ENCODE measurements around the gene MAP3K4. TPM values are rescaled to one million over a fixed set of nuclear protein-coding genes. Genes with fewer than 3 reads are reported as not detected.

Gene MAP3K4
- total RNA-seq, 4 donors from 2014 or later = 17.2 to 35.2 (median 23.7) TPM

DNA sequence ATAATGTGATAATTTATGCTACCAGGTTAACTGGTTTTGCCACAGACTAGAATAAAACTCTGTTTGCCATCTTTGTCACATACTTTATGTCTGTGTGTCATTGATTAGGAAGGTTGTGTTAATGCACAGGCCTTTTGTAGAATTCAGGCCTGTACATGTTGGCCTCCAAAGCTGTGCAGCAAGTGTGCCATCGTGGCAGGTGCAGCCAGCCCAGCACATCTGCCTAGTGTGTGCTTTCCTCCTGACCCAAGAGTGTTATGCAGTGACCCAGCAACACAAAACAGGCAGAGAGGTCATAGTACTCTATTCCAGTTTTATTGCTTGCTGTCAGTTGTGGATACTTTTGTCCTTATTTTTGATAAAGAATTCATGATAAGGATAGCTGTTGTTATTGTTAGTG is 3.7 kb downstream of the MAP3K4 start:
- in situ Hi-C loops (cut with MboI; ENCODE audit: low pct_ligation_motif_present in 1 of 4, low pct_unique_long_range_greater_than_20kb in 1 of 4, low sequenced_read_pairs in 3 of 4) (no loop called here), intact Hi-C loops (cut with DNase I; ENCODE audit: low total_unique reads) (no loop called here)
- H3K36me3 ChIP-seq = no peaks in the 10 kb centered on the region
- H3K27me3 ChIP-seq = no peaks in the 10 kb centered on the region
- TF ChIP-seq POLR2AphosphoS5 (IDR thresholded peaks at IDR 0.05) = no peak
- H3K27ac ChIP-seq = no peak overlapping the region
- H3K4me1 ChIP-seq = peaks cover 7 to 31% (median 9%) of the 10 kb centered on the region in 4 donors
- WGBS, 2 donors (ENCODE audit: low coverage in 1 of 2) = 69 to 71% methylated on average over 1 of the region's 1 CpG
- no peak overlapping the region for H3K4me3 ChIP-seq
- DNase-seq = no peak
- H3K9me3 ChIP-seq = no peaks in the 10 kb centered on the region

DNA sequence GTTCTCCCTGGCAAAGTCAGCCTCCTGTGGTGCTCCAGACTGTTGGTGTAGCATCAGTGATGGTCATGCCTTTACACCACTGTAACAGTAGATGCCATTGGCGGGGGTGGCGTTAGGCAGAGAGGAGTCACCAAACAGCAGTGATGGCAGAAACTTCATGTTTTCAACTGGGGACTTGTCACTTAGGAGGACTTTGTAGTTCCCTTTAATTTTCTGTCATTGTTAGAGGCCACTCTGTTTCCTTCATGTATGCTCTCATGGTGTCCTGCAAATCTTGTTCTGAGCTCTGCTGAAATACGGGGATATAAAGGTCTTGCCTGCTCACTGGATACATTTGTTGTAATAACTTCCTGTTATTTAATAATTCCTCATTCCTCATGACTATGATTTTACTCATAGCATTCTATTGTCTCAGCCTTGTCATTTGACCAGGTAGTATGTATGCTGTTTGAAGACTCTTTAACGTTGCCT is 4.6 kb downstream of the MAP3K4 start:
- H3K4me1 ChIP-seq = peaks cover 7 to 26% (median 7%) of the 10 kb centered on the region in 4 donors
- DNase-seq = no peak
- no peak for TF ChIP-seq POLR2AphosphoS5 (IDR thresholded peaks at IDR 0.05)
- TF ChIP-seq, protein P1, sequence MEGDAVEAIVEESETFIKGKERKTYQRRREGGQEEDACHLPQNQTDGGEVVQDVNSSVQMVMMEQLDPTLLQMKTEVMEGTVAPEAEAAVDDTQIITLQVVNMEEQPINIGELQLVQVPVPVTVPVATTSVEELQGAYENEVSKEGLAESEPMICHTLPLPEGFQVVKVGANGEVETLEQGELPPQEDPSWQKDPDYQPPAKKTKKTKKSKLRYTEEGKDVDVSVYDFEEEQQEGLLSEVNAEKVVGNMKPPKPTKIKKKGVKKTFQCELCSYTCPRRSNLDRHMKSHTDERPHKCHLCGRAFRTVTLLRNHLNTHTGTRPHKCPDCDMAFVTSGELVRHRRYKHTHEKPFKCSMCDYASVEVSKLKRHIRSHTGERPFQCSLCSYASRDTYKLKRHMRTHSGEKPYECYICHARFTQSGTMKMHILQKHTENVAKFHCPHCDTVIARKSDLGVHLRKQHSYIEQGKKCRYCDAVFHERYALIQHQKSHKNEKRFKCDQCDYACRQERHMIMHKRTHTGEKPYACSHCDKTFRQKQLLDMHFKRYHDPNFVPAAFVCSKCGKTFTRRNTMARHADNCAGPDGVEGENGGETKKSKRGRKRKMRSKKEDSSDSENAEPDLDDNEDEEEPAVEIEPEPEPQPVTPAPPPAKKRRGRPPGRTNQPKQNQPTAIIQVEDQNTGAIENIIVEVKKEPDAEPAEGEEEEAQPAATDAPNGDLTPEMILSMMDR (IDR thresholded peaks at IDR 0.05) = no peak
- no peak for TF ChIP-seq EP300 (IDR thresholded peaks at IDR 0.05; ENCODE audit: low read depth)
- no peak for TF ChIP-seq POLR2A (IDR thresholded peaks at IDR 0.05)
- H3K27ac ChIP-seq = no peak overlapping the region
- no peaks in the 10 kb centered on the region for H3K9me3 ChIP-seq
- H3K4me3 ChIP-seq = no peak overlapping the region
- in situ Hi-C loops (cut with MboI; ENCODE audit: low pct_ligation_motif_present in 1 of 4, low pct_unique_long_range_greater_than_20kb in 1 of 4, low sequenced_read_pairs in 3 of 4) (no loop called here), intact Hi-C loops (cut with DNase I; ENCODE audit: low total_unique reads) (no loop called here)
- WGBS, 2 donors (ENCODE audit: low coverage in 1 of 2) = 82 to 90% methylated on average over 3 to 4 of the region's 4 CpGs
- H3K36me3 ChIP-seq = no peaks in the 10 kb centered on the region
- no peaks in the 10 kb centered on the region for H3K27me3 ChIP-seq

DNA sequence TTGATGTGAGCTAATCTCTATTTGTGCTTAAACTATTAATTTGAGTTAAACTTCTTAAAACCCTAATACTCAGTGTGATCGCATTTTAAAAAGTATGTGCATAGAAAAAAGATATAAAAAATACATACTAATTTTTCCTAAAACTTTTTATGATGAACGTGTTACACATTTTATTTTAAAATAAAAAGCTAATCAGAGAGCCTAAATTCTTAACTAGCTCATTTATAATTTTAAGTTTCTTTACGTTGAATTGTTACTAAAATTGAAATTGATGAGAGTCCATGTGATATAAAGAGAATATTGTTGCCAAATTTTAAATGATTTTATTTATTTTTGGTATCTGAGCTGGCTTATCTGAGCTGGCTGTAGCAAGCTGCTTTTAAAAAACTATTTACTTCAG is 6.6 kb downstream of the MAP3K4 start:
- in situ Hi-C loops (cut with MboI; ENCODE audit: low pct_ligation_motif_present in 1 of 4, low pct_unique_long_range_greater_than_20kb in 1 of 4, low sequenced_read_pairs in 3 of 4) = no loop called here
- intact Hi-C loops (cut with DNase I; ENCODE audit: low total_unique reads) = no loop called here
- WGBS, 2 donors (ENCODE audit: low coverage in 1 of 2) = 91 to 97% methylated on average over 3 of the region's 3 CpGs

DNA sequence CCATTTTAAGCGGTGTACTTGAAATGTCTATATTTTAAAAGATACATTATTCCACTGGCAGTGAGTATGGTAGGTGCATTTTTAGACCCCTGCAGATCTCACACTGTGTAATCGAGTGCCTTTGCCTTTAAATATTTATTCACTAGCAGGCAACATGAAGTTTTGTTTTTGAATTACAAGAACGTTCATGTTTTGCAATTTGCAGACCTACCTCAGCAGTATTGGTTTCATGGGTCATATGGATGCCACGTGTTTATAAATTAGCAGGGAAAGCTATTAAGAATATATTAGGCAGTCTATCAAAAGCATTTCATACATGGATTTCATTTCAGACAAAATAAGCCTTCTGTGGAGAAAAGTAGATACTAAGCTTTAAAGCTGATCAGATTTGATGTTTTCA is 7.2 kb downstream of the MAP3K4 start:
- WGBS, 2 donors (ENCODE audit: low coverage in 1 of 2) = 80 to 86% methylated on average over 4 of the region's 4 CpGs
- in situ Hi-C loops (cut with MboI; ENCODE audit: low pct_ligation_motif_present in 1 of 4, low pct_unique_long_range_greater_than_20kb in 1 of 4, low sequenced_read_pairs in 3 of 4) (no loop called here), intact Hi-C loops (cut with DNase I; ENCODE audit: low total_unique reads) (no loop called here)
- H3K27ac ChIP-seq = no peak overlapping the region
- no peaks in the 10 kb centered on the region for H3K9me3 ChIP-seq
- no peak for DNase-seq
- peaks cover 0 to 26% (median 6%) of the 10 kb centered on the region in 4 donors for H3K4me1 ChIP-seq
- TF ChIP-seq POLR2A (IDR thresholded peaks at IDR 0.05) = no peak
- no peak for TF ChIP-seq POLR2AphosphoS5 (IDR thresholded peaks at IDR 0.05)
- TF ChIP-seq, protein P1 (IDR thresholded peaks at IDR 0.05) = no peak
- no peak overlapping the region for H3K4me3 ChIP-seq
- H3K27me3 ChIP-seq = no peaks in the 10 kb centered on the region
- no peaks in the 10 kb centered on the region for H3K36me3 ChIP-seq

More for the DNA sequence above, 6.6 kb downstream of the MAP3K4 start:
- TF ChIP-seq POLR2A (IDR thresholded peaks at IDR 0.05) (no peak), POLR2AphosphoS5 (IDR thresholded peaks at IDR 0.05) (no peak), EP300 (IDR thresholded peaks at IDR 0.05; ENCODE audit: low read depth) (no peak)
- TF ChIP-seq, protein P1 (IDR thresholded peaks at IDR 0.05) = no peak
- Histone ChIP-seq H3K4me3 (no peak overlapping the region), H3K4me1 (peaks cover 3 to 30% (median 8%) of the 10 kb centered on the region in 4 donors), H3K9me3 (no peaks in the 10 kb centered on the region), H3K36me3 (no peaks in the 10 kb centered on the region), H3K27me3 (no peaks in the 10 kb centered on the region), H3K27ac (no peak overlapping the region)
- no peak for DNase-seq

DNA sequence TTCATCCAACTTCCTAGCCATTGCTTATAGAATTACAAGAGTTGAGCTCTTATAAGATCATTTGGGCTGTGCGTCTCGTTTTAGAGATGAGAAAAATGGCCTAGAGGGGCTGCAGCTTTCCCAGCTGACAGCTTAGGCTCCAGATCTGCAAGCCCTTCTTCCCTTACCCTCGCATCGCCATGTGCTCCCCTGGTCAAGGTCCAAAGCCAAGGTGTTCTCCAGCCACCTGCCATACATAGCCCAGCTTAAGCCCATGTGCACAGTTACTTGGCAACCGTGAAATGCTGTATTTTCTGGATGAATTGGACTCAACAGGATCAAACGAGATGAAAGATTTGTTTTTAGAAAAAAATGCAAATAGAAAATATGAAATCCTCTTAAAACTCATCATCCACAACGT is 7.9 kb downstream of the MAP3K4 start:
- Histone ChIP-seq H3K4me1 (peaks cover 0 to 26% (median 6%) of the 10 kb centered on the region in 4 donors), H3K27ac (no peak overlapping the region), H3K36me3 (no peaks in the 10 kb centered on the region), H3K9me3 (no peaks in the 10 kb centered on the region), H3K4me3 (no peak overlapping the region), H3K27me3 (no peaks in the 10 kb centered on the region)
- TF ChIP-seq POLR2AphosphoS5 (IDR thresholded peaks at IDR 0.05) = no peak
- TF ChIP-seq, protein P1 (IDR thresholded peaks at IDR 0.05) = no peak
- no peak for TF ChIP-seq POLR2A (IDR thresholded peaks at IDR 0.05)
- TF ChIP-seq EP300 (IDR thresholded peaks at IDR 0.05; ENCODE audit: low read depth) = no peak
- 83 to 84% methylated on average over 5 to 7 of the region's 7 CpGs for WGBS, 2 donors (ENCODE audit: low coverage in 1 of 2)
- in situ Hi-C loops (cut with MboI; ENCODE audit: low pct_ligation_motif_present in 1 of 4, low pct_unique_long_range_greater_than_20kb in 1 of 4, low sequenced_read_pairs in 3 of 4) (no loop called here), intact Hi-C loops (cut with DNase I; ENCODE audit: low total_unique reads) (no loop called here)
- no peak for DNase-seq
